Fibroblast of lung (primary cell): ENCODE results near the gene TRPT1.

ENCODE experiments used
- EZH2 ChIP-seq: IDR thresholded peaks from 2 replicates; pipeline ENCODE4 v1.5.1; 2012; ENCODE audit warnings: low read length, control low read depth, mild to moderate bottlenecking; ENCODE audit errors: missing control alignments
- TF ChIP-seq, protein P1 (sequence below), 2 donors: IDR thresholded peaks in 1 of 2; conservative IDR thresholded peaks in 1 of 2; 1 replicate in 1 of 2; 2 replicates in 1 of 2; pipeline ENCODE4 v1.5.1; 2011 to 2012; ENCODE audit warnings: low read length in 2 of 2, control low read depth in 1 of 2, inconsistent platforms in 1 of 2, low read depth in 1 of 2, mild to moderate bottlenecking in 1 of 2

DNA sequence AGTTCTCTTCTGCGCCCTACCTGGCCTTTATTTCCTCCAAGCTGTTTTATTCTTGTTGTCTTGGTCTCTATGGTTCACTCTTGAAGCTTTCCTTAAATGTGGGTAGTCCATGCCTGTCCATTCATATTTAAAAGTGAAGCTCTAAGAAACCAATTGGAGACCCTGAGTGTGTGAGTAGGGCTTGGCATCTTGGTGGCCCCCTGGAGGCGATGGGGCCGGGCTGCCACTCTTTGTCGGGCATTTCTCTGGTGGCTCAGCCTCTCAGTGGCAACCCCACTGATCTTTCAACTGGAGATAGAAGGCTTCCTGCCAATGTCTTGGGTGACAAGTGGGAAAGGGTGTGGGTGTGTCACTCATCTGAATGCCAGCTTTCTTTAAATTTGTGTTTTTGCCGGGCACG, 9.1 kb downstream of the TRPT1 start:
- TF ChIP-seq, protein P1, sequence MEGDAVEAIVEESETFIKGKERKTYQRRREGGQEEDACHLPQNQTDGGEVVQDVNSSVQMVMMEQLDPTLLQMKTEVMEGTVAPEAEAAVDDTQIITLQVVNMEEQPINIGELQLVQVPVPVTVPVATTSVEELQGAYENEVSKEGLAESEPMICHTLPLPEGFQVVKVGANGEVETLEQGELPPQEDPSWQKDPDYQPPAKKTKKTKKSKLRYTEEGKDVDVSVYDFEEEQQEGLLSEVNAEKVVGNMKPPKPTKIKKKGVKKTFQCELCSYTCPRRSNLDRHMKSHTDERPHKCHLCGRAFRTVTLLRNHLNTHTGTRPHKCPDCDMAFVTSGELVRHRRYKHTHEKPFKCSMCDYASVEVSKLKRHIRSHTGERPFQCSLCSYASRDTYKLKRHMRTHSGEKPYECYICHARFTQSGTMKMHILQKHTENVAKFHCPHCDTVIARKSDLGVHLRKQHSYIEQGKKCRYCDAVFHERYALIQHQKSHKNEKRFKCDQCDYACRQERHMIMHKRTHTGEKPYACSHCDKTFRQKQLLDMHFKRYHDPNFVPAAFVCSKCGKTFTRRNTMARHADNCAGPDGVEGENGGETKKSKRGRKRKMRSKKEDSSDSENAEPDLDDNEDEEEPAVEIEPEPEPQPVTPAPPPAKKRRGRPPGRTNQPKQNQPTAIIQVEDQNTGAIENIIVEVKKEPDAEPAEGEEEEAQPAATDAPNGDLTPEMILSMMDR (conservative IDR thresholded peaks at IDR 0.05 in 1 of 2, IDR thresholded peaks at IDR 0.05 in 1 of 2; ENCODE audit: low read depth in 1 of 2, low read length in 2 of 2), result no peak
- no peak for TF ChIP-seq EZH2
